NCI-H526 treated with DMSO at 0.1 percent for 48 hours (cell line): ENCODE measurements around the gene PRSS12.
"Not testable (repeated sequence)": the region's sequence is repeated elsewhere in the genome, so short reads cannot be mapped to it uniquely, and the experiment has no call there.

Experiments used
- DNase-seq: peaks from one replicate; lab custom pipeline; 2025; lab: John Stamatoyannopoulos, UW

The PRSS12 gene

DNA sequence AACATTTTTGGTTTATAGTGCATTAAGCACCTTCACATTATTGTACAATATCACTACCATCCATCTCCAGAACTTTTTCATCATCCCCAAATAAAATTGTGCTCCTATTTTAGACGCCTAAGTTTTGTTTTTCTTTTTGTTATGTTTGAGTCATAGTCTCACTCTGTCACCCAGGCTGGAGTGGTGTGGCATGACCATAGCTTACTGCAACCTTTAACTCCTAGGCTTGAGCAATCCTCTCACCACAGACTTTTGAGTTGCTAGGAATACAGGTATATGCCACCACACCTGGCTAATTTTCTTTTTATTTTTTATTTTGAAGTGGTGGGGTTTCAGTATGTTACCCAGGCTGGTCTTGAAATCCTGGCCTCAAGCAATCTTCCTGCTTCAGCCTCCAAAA lies 33.9 kb downstream of the PRSS12 start:
- no peak for DNase-seq

GRCh38 chr4:118317691-118318090 lies 35.1 kb downstream of the PRSS12 start:
- DNase-seq = no peak

- no peak for DNase-seq
Measured at GRCh38 chr4:118314221-118314620, 38.6 kb downstream of the PRSS12 start.

GRCh38 chr4:118313098-118313497 lies 39.7 kb downstream of the PRSS12 start:
- no peak for DNase-seq

- DNase-seq = no peak
Measured at GRCh38 chr4:118308306-118309030, 44.3 kb downstream of the PRSS12 start.

- no peak for DNase-seq
Measured at GRCh38 chr4:118307643-118308042, 45.2 kb downstream of the PRSS12 start.

DNA sequence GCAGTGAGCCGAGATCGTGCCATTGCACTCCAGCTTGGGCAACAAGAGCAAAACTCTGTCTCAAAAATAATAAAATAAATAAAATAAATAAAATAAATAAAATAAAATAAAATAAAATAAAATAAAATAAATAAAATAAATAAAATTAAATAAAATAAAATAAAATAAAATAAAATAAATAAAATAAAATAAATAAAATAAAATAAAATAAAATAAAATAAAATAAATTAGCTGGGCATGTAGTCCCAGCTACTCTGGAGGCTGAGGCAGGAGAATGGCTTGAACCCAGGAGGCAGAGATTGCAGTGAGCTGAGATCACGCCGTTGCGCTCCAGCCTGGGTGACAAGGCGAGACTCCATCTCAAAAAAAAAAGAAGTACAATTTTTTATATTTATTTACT lies 53.2 kb downstream of the PRSS12 start:
- DNase-seq = not testable (repeated sequence)

DNA sequence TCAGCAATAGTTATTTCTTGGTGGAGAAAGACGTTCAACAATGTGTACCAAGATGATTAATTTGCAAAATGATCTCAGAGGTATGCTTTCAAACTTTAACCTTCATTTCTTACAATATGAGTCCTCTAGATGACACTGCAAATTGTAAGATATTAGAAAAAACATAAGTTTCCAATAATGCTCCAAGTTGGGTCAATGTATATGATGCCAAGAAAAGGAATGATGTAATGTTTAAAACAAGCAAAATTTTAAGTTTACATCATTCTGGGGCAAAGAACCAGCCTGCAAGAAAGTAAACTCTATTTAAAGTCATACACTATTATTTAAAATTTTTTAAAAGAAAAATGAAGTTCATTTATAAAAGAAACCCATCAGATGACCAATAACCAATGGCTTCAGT lies 56.1 kb downstream of the PRSS12 start:
- no peak for DNase-seq

DNA sequence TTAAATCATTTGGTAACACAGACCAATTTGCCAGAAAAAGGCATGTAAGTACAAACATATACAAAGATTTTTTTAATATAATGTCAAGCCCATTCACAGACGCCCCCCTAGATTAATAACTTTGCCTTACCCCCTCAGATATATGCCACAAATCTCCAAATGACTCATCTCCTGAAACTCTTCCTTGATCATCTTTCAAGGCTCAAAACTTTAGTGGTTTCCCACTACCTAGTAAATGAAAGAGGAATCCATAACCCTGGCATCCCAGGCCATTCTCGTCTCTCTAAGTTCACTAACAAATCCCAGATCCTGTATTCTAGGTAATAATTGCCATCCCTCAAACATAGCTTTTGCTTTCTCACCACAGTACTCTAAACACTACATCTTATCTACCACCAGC lies 61.9 kb downstream of the PRSS12 start:
- DNase-seq = no peak

- no peak for DNase-seq
Measured at GRCh38 chr4:118289794-118290193, 63.0 kb downstream of the PRSS12 start.

DNA sequence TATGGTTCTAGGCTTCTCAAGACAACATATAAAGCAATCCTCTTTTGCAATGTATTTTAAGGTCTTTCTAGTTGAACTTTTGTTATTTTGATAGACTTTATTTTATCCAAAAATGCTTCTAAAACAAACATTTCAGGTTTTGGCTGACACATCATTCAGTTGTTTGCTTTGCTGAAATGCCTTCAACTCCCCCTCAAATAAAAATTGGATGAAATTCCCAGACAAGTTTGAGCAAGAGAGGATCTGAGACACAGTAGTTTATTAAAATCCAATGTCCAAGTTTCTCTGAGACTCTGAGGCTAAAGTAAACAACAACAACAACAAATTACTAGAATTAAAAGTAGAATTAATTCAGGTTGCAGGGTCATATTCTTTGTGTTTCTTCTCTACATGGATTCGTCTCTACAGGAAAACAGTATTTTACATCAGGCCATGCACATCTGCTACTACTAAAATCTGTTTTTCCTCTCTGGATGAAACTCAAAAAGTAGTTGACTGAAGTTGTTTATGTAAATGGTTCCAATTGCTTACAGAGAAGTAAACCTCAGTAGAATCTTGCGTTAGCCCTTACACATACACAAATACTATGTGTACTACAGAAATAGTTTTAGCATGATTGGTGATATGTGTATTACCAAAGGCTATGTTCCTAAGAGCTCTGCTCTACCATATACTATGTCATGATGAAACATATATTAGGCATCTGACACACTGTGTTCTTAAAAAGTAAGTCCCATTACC lies 64.9 kb downstream of the PRSS12 start:
- DNase-seq = no peak

- no peak for DNase-seq
Measured at GRCh38 chr4:118286685-118287084, 66.1 kb downstream of the PRSS12 start.

GRCh38 chr4:118285931-118286330 lies 66.9 kb downstream of the PRSS12 start:
- DNase-seq = no peak

GRCh38 chr4:118284169-118284568 lies 68.6 kb downstream of the PRSS12 start:
- DNase-seq = no peak

DNA sequence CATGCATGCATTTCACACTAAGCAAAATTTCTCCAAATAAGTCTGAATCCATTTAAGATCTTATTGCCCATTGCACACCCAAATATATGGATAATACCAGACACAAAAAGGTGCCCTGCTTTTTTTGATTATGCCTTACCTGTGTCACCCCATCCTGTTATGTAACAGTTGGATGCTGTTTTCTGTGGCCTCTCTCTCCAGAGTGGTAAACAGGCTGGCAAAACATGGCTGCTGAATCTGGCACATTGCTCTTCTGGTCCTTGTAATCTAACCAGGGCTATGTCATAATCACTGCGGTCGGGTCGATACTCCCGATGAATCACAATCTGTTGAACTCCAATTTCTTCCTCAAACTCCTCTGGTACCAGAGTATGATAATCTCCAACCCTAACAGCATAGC lies 70.1 kb downstream of the PRSS12 start:
- DNase-seq = no peak

DNA sequence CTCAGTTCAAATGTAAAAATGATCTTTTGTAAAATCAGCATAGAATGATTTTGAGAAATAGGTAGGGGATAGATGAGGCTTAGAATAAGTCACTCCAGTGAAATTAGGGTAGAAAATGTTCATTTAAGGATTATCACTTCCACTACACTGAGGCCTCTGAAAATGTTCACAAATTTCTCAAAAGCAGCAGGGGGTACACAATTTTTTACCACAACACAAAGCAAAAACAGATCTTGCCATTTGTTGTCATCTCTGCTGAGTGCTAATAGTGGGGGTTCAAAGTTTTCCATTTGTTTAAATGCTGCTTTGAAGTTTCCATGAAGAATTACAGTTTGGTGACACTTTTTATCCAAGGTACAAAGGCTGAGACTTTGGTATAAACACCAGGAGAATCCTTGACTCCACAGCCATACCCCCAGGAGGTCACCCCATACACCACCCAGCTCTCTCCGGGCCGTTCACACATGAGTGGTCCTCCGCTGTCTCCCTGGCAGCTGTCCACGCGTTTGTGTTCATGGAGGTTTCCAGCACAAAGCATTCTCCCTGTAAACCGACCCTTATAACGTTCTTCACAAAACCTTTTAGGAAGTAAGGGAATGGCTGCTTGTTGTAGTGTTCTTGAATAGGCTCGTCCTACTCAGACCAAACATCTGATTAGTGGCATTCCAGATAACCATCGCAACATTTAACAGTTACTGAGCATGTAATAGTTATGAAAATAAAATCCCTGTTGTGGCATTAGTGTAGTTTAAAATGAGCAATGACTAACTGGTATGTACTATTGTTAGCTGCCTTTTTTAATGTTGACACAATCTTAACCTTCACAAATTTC lies 71.0 kb downstream of the PRSS12 start:
- no peak for DNase-seq

- peak; percentile 63 for DNase-seq
Measured at GRCh38 chr4:118280501-118281218, 72.1 kb downstream of the PRSS12 start.

DNA sequence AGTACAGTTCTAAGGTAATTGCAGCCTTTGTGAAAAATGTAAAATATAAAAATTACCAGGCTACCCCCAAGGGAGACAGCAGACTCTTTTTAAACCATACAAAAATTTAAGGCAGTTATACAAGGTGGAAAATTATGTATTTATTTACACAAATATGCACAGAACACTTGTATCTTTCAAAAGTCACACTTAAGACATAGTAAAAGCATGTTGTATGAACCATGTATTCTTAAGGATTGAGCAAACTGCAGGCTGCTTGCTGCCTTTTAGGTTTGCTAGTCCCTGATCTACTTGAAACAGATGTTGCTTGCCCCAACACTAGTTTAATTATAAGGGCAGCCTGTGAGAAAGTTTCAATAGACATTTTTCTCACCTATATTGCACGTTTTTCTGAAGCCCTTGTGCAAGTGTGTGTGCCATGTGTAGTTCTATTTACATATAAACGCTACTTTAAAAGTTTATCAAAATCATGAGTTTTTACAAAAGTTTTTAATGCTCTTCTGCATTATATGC lies 72.8 kb downstream of the PRSS12 start:
- no peak for DNase-seq

GRCh38 chr4:118279328-118279727 lies 73.5 kb downstream of the PRSS12 start:
- DNase-seq = no peak

DNA sequence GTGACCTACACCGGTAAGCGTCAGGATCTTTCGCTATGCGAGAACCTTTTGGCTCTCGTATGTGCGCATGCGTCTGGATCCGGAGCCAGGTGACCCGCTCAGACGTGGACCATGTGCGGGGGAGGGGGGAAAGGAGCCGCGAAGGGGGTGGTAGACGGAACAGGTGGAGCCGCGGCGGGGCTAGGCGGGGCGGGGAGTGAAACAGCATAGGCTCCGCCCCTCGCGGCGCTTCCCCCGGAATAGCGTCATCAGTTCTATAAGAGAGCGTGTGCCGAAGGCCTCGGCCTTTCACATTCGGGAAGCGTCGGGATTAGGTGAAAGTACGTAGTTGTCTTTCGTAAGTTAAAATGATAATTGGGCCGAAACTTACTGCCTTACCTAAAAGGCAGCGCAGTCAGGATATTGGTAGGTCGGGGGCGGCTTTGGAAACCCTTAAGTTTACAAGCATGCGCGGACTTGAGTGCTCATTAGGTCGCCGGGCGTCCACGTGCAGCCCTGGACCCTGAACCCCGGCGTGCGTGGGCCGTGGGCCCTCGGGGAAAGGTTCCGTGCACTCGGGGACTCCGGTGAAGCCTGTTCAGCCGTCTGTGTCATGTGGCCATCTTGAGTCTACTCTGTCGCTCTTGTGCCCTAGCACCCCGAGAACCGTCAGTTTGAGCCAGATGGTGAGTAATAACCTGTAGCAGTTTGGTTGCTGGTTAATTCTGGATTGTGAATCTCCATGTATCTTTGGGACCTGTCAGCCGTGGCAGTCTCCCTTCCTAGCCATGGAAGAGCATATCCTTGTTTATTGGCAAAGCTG lies 74.1 kb downstream of the PRSS12 start:
- peak; percentile 92 for DNase-seq

GRCh38 chr4:118277243-118277642 lies 75.6 kb downstream of the PRSS12 start:
- no peak for DNase-seq
